ENCODE results near the gene KRT2.

KRT2 gene

DNA sequence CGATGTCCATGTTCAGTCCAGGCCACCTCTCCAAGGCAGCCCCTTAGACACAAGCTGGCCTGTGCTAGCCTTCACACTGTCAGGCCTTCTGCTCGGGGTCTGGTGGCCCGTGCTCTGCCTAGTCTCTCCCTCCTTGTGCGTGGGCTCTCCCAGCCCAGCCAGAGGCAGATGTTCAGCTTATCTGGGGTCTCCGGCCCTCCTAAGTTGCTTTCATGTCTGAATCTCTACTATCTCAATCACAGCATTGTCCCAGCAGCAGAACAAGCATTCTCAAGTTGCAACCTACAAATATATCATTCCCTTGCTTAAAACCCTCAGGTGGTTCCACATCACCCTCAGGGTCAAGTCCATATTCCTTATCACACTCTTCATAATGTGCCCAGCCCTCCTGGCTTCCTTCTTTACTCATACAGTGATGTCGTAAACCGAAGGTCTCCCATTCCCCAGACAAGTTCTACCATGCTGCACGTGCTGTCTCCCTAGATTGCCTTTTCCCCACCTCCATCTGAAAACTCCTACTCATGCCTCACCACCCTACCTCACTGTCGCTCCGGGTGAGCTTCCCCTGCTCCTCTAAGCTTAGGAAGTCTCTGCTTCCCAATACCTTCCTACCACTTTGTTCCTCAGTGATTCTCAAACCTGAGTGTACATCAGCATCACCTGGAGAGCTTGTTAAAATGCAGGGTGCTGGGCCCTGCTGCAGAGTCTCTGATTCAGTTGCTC, 35.2 kb downstream of the KRT2 start:
- DNase-seq (ENCODE audit: low read depth, low spot score), result no peak

DNA sequence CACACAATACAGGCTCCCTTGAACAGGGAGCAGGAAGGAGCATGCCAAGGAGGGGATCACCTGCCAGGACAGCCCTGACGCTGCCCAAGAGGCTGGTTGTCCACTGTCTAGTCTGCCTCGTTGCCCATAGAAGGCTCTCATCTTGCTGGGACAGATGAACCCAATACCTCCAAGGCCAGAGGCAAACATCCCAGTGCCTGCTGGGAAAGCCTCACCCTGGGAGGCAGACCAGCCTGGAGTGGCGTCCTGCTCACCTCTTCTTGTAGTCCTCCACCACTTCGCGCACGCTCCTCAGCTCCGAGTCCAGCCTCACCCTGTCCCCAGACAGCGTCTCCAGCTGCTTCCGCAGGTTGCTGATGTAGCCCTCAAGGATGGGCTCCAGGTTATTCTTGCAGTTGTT, 36.1 kb downstream of the KRT2 start:
- no peak for DNase-seq (ENCODE audit: low read depth, low spot score)

DNA sequence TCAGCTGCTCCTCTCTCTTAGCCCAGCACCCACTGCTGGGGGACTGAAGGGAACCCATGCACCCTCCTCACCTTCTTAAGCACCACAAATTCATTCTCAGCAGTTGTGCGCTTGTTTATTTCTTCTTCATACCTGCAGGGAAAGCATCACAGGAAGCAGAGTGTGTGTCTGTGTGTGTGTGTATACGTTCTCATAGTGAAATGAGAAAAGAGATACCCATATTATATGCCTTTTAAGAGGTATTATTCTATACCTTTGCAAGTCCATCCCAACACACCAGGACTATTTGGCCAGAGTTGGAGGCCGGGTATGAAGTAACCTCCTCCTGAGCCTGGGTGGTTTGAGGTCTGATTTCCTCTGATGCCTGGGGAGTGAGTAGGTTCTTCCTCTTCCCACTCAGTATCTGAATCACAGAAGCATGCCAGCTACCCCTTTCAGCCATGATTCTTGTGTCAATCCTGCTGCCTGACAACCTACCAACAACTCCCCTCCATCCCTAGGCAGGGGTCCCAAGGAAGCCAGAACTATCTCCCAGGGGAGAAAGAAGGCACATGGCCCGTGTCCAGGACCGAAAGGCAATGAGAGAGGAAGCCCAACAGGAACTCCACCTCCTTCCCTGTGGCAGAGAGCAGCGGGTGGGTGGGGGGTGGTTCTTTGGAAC, 36.7 kb downstream of the KRT2 start:
- DNase-seq (ENCODE audit: low read depth, low spot score), result no peak

DNA sequence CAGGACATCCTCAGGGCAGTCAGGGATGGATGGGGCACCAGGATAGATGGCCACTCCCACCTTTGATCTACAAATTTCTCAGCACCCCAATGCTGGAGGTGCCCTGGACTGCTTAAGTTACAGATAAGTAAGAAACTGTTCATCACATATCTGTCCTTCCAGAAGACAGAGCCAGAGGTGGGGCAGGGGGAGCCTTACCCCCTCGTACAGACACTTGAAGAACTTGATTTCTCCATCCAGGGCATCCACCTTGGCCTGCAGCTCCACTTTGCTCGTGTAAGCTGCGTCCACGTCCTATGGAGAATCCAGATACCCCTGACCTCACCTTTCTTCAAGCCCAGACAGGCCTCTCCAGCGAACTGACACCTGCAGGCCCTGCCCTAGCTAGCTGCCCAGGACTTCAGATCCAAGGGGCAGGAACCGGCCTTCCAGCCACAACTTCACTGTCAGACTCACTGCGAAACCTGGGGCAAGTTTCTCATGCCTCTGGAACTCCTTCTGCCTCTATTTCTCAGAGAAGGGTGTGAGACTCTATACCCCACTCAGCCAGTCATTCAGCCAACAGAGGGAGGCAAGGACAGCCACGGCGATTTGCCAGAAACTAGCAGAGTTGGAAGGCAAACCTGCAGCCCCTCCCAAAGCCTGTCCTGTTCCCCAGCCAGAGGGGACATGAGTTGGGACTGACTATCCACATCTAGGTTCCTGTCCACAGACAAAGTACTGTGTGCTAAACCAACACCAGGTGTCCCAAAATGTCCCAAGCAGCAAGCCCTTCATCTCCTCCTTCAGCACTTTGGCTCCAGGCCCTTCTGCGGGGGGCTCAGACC, 37.4 kb downstream of the KRT2 start:
- no peak for DNase-seq (ENCODE audit: low read depth, low spot score)

DNA sequence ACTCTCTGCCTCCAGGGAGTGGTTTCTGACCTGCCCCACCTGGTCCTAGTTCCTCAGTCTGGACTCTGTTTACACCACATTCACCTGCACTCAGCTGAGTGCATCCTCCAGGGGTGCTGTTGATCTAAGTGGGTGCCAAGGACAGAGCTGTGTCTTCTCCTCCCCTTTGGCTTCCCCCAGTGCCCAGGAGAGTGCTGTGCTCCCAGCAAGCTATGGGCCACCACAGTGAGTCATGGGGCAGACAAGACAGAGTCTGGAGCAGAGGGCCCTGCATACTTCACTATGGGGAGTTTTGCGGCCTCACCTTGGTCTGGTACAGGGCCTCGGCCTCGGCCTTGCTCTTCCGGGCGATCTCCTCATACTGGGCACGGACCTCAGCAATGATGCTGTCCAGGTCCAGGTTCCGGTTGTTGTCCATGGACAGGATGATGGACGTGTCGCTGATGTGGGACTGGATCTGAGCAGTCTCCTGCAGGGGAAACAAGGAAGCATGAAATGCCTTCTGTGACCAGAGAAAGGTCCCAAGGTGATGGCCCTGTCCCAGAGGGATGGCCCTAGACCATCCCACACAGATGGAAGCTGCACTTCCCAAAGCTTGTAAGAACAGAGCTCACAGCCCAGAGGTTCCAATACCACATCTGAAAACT, 38.5 kb downstream of the KRT2 start:
- no peak for DNase-seq (ENCODE audit: low read depth, low spot score)

DNA sequence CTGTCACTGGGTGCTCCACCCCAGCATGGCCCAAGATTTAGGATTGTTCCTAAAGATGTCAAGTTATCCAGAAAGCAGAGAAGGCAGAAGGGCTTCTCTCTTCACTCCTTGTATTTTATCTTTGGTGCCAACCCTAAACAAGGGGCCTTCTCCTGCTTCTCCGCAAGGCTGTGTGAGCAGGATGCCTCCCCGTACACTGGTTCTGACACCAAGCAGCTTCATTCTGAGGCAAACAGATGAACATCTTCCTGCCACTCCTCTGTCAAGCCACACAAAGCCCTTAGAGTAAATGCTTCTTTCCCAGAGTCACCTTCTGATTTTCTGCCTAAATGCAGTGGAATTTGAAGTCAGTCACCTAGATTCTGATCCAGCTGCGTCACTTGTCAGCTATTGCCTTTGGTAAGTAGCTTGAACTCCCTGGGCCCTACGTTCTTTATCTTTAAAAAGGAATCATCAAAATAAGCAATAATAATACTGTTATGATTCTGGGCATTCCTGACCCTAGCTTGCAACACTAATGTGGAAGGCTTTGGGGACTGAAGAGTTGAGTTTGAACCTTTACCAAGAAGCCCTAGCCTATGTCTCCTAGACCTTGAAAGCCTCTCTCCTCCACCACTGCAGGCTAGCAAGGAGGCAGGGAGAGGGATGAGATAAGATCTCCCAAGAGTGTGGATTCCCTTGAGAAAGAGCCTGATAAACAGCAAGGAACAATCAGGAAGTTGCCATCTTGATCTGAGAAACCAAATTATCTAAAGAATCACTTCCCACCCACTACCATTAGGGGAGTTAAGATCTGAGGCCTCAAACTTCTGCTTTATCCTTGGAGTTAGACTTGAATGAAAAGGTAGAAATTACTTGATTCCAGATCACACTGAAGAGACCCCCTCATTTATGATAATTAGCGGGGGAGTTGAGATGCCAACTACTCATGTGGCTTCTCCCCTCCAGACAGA, 39.3 kb downstream of the KRT2 start:
- DNase-seq (ENCODE audit: low read depth, low spot score), result no peak

DNA sequence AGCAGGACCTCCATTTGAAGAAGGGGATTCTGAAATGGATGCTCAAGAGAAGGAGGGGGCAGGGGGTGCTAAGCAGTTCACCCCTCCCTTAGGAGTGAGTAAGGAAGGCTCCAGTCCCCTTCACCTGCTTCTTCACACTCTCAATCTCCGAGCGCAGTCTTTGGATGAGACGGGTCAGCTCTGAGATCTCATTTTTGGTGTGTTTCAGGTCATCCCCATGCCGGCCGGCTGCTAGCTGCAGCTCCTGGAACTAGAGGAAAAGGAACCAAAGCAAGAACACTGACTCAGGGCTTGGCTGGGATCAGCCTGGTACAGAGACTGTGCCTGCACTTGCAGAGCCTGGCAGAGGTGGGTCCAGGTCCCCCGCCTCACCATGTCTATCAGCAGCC, 40.9 kb downstream of the KRT2 start:
- no peak for DNase-seq (ENCODE audit: low read depth, low spot score)

DNA sequence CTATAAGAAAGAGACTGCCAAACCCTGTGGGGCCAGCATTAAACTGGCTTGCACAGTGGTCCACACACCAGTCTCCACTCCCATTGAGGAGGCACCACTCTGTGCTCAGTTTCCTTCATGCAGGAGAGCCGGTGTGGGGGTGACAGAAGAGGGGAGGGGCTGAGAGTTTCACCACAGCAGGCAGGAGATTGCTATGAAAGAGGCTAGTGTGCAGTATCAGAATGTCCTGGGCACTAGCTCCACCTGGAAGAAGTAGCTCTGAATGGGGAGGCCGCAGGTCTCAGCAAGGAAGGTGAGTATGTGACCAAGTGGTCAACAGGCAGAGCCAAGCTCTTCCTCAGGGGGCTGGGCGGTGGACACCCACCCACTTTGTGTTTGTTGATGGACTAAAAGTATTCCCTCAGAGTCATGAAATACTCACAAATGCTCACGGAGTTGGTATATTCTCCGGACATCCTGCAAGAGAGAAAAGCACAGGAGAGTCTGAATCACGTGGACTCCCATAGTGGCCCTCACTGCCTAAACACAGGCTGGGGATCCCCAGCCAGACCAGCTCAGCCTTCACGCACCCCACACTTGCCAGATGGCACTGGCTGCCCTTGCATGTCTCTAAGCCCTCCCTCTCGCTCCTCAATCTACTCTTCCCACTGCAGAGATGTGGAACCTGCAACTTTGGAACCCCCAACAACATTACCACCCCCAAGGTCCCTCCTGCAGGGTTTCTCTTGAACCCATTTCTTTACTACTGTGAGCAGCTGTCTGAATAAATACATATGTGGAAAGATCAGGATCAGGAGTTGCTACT, 43.0 kb downstream of the KRT2 start:
- DNase-seq (ENCODE audit: low read depth, low spot score), result no peak

DNA sequence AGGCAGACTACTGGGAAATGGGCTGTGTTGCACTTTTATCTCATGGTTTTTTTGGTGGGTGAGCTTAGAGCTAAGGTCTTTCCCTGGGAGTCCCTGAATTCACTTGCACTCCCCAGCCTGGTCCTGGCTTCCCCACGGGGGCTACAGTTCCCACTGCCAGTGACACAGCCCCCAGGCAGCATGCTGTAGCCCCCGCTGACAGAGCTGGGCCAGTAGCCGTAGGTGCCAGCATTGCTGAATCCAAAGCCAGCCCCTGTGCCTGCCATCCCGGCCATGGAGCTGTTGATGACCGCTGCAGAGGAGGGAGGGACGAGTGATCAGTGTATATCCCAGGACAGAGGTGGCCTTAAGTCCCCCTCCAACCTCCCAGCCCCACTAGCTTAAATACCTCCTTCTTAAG, 43.9 kb downstream of the KRT2 start:
- no peak for DNase-seq (ENCODE audit: low read depth, low spot score)

DNA sequence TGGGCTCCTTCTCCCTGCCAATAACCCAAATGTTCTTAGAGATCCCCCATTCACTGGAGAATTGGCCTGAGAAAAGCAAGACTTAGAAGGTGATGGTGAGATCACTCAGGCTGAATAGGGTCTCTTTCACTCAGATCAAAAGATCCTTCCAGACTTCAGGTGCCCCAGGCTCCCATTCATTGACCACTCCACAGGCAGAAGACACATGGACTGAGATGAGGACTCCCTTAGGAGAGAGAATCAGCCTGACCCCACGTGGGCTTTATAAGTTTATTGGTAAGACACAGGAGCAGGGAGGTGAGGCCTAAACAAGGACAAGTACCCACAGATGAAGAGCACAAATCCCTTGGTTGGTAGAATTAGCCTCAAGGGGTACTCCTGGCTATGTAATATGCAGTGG, 44.7 kb downstream of the KRT2 start:
- no peak for DNase-seq (ENCODE audit: low read depth, low spot score)

DNA sequence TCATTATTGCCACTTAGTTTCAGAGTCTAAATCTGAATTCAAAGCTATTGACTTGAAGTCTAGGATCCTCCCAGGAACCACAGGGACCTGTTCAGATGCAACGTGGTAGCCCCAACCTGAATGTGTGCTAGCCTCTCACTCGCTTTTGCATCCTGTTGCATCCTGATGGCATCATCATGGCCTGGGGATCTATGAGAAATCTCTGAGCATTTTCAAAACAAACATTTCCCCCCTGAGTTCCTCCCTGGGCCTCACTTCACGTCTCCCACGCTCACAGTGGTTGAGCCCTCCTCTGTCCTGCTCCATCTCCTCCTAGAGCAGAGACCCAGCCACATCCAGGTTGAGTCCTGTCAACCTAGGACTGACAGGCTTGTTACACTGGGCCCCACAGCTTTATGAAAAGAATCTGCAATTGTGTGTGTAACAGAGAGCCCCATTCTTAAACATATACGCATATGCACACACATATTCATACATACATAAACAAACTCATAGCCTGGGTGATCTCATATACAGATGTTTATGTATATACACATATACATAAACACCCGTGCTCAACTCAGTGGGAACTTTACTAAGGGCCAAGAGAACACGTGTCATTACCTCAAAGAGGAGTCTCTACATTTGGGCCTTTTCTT, 45.3 kb downstream of the KRT2 start:
- DNase-seq (ENCODE audit: low read depth, low spot score), result no peak

DNA sequence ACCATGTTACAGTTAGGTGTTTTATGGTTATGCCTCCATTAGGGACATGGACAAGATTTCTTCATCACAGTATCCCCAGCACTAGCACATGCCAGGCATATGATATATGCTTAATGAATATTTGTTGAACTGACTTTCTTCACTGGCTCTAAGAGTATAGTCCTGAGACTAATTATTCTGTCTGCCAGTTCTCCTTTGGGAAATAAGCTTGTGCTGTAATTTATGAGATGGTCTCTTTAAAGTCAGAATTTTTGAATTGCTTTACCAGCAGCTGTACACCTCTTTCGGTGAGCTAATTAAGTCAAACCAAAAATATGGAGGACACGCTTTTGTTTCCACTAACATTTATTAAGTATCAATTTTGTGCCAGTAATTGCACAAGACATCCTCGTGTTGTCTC, 45.9 kb downstream of the KRT2 start:
- no peak for DNase-seq (ENCODE audit: low read depth, low spot score)

DNA sequence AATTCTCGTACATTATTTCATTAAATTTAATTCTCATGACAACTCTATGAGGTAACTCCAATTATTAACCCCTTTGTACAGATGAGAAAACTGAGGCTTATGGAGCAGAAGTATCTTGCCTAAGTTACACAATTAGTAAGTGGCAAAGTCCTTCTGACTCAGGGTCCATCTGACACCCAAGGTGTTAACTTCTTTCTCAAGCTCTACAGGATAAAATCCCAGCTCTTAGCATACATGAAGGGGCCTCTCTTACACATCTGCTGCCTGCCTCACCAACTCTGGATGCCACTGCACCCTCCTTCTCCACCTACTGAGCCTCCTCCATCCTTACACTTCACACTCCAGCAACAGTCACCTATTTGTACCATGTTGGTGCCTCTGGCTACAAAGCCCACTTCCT, 46.5 kb downstream of the KRT2 start:
- DNase-seq (ENCODE audit: low read depth, low spot score), result no peak

DNA sequence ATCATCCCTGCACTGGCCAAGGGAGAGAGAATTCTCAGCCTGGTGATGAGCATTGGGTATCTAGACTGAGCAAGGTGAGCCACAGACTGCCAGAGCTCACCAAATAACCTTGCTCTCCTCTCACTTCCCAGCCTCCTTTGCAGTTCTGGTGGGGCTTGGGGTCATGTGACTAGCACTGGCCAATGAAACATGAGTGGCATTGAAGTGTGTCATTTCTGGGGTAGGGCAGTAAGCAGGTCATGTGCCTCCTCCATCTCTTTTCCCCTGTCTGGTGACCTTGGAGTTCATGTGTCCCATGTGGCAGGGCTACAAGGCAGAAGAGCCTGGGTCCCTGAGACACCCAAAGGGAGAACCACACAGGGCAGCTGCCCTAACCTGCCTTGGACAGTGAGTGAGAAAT, 47.2 kb downstream of the KRT2 start:
- DNase-seq (ENCODE audit: low read depth, low spot score), result no peak

DNA sequence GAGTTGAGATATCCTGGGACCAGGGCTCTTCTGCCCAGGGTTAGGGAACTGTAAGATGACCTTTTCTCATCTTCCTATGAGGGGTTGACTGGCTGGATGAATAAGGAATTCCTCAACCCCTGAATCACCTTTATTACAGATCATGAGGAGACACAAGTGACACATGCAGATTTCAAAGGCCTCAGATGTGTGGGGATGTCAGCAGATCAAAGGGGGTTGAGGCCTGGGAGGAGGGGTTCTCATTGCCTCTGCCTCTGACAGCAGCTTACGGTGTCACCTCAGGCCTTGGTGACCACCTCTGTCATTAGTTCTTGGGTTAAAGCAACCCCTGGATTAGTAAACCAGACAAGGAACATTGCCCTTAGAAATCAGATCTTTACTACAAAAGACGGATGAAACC, 48.7 kb downstream of the KRT2 start:
- DNase-seq (ENCODE audit: low read depth, low spot score), result no peak

DNA sequence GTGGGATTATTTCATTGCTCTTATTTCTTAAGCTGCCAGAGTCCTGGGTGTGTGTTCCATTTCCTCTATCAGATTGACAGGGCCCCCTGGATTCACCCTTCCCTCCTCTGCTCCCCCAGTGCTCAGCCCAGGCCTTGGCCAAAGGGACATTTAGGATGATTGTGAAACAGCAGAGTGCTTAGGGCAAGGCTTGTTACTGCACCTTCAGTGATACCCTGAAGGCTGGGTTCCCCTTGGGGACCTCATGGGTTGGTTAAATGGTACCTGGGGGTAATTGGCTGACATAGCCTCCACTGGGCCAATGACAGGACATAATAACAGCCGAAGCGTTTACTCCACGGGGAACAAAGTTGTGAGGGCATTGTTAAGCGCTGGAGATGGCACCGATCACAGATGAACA, 49.5 kb downstream of the KRT2 start:
- DNase-seq (ENCODE audit: low read depth, low spot score), result no peak

DNA sequence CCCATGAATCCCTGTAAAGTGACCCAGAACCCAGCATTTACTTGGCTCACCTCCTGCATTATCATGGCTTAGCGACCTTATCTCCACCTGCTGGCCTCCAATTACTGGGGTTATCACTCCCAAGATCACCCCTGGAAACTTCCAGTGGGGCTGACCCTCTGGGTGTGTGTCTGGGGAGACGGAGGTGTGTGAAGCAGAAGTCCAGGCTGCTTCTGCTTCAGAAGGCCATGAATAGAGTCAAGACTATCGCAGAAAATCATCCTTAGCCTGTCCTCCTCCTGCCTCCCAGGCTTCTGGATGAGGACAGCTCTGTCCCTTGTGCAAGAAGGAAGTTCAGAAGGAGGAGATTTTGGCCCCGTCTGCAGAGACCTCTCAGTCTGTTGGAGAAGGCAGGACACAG, 50.3 kb downstream of the KRT2 start:
- DNase-seq (ENCODE audit: low read depth, low spot score), result no peak

DNA sequence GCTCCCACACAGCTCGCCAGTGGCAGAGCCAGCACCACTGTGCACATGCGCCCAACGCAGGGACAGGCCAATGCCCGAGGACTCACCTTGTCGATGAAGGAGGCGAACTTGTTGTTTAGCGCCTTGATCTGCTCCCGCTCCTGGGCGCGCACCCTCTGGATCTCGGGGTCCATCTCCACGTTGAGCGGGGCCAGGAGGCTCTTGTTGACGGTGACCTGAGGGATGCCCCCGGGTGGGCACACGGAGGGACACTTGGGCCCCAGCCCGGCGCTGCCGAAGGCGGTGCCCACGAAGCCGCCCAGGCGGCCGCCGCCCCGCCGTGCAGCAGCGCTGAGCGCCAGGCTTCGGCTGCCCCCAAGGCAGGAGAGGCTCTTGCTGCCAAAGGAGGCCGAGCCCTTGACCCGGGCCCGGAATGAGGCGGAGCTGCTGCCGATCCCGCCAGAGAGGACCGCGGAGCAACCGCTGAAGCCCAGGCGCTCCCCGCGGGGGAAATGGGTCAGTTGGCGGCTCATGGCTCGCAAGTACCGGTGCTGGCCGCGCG, 51.0 kb downstream of the KRT2 start, which contains the start of gene KRT72:
Gene KRT72, minus strand, starts transcription at position 523 of the 541 bp plus-strand sequence. Its CDS starts 11 bp downstream, at position 512.
- DNase-seq (ENCODE audit: low read depth, low spot score), result no peak

DNA sequence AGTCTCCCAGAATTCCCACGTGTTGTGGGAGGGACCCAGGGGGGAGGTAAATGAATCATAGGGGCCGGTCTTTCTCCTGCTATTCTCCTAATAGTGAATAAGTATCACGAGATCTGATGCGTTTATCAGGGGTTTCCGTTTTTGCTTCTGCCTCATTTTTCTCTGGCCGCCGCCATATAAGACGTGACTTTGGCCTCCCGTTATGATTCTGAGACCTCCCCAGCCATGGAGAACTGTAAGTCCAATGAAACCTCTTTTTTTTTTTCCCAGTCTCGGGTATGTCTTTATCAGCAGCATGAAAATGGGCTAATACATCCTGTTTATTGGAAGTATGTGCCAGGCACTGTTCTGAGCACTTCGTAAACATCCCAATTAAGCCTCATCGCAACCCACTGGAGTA, 51.5 kb downstream of the KRT2 start:
- no peak for DNase-seq (ENCODE audit: low read depth, low spot score)
